Stimulated activated naive CD4-positive, alpha-beta T cell (primary cell): ENCODE data around the gene GGT6.

Source experiments
- DNase-seq, 6 experiments: peaks; one replicate each; lab custom pipeline; 2025; lab: John Stamatoyannopoulos, UW

Gene GGT6

DNA sequence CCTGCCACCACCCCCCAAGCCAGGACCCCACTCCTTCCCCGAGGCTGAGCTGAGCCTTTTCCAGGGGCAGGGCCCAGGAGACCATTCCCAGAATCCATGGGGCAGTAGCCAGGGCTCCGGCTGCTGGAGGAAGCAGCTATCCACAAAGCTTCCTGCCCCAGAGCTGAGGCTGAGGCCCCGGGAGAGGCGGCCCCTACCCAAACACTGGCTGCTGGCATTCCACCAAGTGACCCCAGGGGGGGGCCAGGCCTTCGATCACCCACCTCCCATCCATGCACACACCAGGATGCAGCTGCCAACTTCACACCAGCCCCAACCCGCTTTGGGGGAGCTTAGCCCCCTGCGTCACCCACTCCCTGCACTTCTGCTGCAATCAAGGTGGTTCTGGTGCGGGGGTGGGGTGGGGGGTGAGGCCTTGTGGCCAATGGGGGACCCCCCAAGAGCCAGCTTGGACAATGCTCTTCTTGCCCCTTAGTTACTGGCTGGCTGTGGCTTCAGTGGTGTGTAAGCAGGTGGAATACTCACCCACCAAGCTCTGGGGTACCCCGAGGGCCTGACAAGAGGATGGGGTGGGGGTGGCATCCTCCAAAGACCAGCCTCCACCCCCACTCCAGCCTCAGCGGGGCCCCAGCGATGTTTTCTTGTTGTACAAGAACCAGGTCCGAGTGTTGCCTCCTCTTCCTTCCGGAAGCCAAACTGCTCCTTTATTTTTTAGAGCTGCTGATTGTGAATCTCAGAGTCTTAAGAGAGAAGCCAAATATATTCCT lies 22.0 kb downstream of the GGT6 start:
- no peak for DNase-seq

GRCh38 chr17:4537451-4538235 lies 22.7 kb downstream of the GGT6 start:
- no peak for DNase-seq

DNA sequence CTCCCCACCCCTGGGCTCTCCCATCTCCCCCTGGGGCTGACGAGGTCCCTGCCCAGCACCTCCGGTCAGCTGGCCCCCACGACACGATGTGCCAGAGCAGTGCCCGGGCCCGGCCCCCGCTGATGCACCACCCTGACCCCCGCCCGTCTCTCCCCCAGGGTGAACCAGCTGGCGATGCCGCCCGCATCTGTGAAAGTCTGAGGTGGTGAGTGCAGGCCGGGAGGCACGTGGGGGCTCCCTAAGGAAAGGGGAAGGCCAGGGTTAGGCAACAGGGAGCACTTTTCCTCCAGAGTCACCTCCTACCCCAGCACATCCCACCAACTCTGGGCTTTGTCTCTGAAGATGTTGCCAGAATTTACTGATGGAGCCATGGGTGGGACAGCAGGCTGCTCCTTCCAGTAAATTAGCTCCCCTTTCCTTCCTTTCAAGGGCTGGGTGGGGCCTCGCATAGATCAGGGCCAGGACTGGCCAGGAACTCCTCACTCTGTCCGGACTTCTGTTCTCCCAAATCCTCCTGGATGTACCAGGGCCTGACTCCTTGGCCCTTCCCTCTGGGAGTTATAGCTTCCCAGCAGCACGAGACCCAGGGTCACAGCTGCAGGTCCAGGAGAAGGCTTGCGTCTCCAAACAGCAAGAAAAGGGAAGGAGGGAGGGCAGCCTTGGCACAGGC lies 23.5 kb downstream of the GGT6 start:
- no peak for DNase-seq

DNA sequence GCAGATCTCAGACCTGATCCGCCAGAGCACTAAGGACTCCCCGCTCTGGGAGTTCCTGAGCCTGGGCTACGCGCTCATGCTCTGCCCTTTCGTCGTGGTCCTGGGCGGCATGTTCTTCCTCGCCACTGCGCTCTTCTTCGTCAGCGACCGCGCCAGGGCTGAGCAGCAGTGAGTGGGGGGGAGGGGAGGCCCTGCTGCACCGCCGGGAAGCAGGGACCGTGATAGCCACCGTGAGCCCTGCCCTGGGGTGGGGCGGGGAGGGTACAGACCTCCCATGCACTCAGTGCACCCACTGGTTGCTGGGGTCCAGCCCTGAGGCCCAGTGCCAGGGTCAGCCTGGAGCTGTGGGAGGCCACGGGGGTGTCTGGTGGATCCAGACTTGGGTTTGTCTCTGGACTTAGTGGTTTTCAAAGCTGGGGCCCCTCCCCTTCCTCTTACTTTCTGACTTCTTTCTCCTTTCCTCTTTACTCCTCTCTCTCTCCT lies 24.1 kb downstream of the GGT6 start:
- DNase-seq, result no peak

DNA sequence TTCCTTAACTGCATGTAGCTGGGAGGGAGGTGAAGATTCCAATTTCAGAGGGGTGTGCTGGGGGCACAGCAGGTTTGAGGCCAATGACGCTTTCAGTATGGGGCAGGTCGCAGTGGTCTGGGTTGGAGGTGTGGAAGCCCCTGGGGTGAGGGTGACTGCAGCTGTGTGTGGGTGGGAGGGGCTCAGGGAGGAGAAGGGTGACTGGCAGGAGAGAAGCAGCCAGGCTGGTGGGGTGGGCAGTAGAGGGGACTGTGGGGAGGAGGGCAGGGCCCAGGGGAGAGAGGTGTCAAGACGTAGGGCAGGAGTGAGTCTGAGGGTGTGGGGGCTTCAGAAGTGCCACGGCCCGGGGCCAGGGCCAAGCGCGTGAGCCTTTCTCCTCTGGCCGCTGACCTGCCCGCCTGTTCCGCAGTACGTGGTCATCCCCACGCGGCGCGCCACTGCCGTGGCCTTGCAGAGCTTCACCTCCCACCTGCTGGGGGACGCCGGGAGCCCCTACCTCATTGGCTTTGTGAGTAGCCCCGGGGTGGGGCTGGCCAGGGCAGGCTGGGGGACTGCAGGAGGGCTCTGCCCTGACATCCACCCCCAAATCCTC lies 24.6 kb downstream of the GGT6 start:
- no peak for DNase-seq

- DNase-seq, result no peak
These were observed 25.3 kb downstream of the GGT6 start for GRCh38 chr17:4534928-4535666.

DNA sequence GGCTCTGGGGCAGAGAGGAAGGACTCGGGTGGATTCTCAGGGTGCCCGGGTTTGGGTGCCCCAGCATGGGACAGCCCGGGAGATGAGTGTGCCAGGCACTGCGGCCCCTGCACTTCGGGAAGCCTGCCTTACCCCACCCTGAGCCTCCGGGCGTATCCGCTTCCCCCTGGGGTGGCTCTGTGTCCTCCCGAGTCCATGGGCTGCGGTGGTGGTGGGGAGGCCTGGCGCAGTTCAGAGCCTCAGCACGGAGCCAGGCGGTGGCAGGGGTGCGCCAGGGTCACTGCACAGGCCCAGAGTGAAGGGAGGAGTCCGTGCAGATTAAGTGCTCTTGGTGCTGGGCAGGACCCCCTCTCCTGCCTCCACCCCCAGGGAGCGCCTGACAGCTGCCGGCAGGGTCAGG lies 25.9 kb downstream of the GGT6 start:
- DNase-seq, result no peak

GRCh38 chr17:4533523-4534504 lies 26.6 kb downstream of the GGT6 start:
- no peak for DNase-seq

DNA sequence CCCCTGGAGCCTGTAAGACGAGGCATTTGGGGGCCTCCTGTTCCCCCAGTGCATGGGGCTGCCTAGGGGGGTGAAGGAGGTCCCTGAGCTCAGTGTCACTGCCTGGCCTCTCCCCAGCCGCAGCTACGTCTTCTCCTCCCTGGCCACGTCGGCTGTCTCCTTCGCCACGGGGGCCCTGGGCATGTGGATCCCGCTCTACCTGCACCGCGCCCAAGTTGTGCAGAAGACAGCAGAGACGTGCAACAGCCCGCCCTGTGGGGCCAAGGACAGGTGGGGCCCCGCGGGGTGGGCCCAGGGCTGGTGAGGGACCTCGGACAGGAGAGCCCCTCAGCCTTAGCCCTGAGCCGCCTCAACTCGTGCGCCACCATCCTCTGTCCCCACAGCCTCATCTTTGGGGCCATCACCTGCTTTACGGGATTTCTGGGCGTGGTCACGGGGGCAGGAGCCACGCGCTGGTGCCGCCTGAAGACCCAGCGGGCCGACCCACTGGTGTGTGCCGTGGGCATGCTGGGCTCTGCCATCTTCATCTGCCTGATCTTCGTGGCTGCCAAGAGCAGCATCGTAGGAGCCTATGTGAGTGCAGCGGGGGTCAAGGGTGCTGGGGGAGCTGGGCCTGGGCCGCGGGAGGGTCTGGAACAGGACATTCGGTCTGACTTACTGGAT lies 27.4 kb downstream of the GGT6 start:
- DNase-seq, result no peak

DNA sequence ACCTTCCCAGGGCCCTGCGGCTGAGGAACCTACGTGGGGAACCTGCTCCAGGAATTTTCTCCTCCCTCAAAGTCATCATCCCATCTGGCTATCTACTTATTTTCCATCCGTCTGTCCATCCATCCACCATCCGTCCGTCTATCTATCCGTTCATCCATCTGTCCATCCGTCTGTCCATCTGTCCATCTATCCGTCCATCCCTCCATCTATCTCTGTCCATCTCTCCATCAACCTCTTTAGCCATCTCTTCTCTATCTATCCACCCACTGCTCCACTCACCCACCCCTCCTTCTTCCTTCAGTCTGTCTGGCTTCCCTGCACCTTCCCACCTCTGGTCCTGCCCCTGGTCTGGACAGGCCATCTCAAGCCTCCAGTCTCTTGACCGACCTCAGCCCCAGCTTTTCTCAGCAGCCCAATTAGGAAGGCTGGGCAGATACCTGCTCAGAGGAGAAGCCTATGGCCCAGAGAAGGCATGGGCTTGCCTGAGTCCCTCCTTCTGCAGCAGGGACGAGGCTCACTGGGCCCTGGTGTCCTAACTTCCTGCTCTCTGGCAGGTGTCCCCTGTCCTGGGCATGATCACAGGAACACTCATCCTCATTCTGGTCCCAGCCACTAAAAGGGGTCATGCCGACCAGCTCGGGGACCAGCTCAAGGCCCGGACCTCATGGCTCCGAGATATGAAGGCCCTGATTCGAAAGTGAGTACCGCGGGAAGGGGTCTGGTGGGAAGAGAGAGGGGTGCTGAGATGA lies 28.2 kb downstream of the GGT6 start:
- DNase-seq, result no peak

- DNase-seq, result no peak
These were observed 29.3 kb downstream of the GGT6 start for GRCh38 chr17:4530799-4531730.

DNA sequence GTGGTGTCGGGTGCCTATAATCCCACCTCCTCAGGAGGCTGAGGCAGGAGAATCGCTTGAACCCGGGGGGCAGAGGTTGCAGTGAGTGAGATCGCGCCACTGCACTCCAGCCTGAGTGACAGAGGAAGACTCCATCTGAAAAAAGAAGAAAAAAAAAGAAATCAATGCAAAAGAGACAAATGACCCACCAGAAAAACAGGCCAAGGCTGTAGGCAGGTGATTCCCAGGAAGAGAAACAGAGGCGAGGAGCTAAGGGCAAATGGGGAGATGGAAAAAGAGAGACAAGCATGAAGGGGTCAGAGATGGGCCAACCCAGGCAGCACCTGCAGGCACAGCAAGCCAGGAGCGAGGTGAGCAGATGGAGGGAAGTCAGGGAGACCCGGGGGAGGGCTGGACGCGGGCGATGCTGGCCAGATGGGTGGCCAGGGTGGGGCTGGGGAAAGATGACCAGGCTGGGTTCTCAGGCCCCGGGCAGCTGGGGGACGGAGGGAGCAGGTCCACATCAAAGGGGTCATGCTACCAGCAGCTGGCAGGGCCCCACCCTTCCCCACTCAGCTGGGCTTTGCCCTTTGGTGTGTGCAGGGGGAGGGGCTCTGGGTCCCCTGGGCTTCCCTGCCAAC lies 30.7 kb downstream of the GGT6 start:
- no peak for DNase-seq

- no peak for DNase-seq
These were observed 32.7 kb downstream of the GGT6 start for GRCh38 chr17:4527566-4528125.

DNA sequence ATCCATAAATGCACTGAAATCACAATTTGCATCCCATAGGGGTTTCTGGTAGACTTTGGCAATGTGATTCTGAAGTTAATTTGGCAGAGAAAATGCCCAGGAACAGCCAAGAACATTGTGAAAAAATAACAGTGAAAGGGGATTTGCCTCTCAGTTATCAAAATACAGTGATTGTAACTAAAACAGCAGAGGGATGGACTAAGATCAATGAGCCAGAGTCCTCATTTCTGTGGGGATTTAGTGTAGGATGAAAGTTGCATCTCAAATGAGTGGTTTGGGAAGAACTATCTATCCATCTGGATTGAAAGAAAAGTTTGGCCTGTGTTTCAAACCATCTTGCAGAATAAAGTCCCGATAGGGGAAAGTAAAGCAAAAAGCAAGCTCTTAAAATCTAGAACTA lies 33.2 kb downstream of the GGT6 start:
- DNase-seq, result no peak

DNA sequence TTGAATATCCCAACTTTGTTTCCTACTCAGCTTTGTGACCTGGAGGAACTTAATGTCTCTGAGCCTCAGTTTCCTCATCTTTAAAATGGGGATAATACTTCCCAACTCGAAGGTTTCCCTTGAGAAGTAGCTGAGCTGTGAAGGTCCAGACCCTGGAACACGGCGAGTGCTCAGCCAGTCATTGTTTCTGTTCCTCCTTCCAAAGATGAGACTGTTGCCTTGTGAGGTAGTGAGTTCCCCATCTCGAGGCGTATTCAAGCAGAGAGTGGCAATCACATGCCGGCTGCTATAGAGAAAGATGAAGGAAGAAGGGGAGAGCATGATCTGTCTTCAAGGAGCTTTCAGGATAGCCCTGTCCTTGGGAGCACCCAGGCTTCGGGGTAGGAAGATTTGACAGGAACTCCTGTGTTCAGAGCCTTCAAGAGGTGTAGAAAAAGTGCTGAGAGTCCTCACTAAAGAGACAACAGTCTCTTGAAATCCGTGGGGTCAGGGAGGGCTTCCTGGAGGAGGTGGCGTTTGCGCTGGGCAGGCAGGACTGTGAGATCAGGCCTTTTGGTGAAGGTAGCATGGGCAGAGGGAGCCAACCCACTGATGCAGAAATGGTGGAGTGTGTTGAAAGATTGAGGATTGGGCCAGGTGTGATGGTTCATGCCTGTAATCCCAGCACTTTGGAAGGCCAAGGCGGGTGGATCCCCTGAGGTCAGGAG lies 34.5 kb downstream of the GGT6 start:
- no peak for DNase-seq

- no peak for DNase-seq
These were observed 36.4 kb downstream of the GGT6 start for GRCh38 chr17:4523946-4524345.

DNA sequence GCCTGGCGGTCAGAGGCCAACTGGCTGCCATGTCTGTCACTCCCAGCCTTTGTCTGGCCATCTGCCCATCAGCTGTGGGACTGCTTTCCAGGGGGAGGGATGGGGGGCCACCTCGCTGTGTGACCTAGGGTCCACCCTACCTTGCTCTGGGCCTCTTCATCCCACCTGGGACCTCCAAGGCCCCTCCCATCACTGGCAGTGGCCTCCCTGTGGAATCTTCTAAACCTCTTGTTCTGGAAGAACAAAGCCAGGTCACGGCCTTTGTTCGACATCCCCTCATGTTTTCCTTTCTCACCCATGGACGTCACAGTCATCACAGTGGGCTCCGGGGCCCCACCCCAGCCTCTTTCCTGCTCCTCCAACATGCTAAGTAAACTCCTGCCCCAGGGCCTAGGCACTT lies 37.7 kb downstream of the GGT6 start:
- no peak for DNase-seq
